ENCODE measurements around the gene MLLT10.
"Not testable (repeated sequence)": the region's sequence is repeated elsewhere in the genome, so short reads cannot be mapped to it uniquely, and the experiment has no call there.

The MLLT10 gene

DNA sequence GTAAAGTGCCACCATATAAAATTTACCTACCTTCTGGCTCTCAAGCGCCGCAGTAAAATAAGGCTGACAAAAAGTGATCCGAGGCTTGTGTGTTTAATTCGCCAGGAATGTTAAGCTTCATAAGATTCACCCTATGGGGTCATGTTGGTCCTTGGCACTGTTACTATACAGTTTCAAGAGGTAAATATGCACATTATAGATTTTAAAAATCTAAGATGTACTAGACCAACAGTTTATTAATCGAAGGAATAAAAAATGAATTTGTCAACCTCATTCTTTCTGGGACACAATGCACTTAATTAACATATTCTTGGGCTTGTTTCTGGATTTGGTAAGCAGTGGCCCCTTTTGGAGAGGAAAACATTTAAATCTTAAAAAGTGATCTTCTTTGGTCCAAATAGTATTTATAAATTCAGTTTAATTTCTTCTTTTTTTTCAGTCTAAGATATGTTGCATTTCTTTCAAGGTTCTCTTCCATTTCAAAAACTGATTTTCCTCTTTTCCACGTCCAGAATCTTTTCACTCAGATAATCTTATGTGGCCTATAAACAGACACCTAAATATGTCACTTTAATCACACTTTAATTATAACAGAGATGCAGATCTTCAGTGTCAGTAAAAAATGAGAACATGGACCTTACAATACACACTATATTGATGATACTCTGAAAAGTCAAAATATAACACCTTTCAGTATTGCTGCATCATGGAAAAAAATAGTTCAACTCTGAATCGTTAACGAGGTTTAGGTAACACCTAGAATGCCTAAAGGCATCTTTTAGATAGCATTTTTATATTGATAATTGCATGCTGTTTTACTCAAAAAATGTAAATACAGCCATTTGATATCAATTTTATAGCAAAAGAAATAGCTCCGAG is 4.8 kb upstream of the MLLT10 start:
- no peak for DNase-seq

- DNase-seq = no peak
These were observed 3.9 kb upstream of the MLLT10 start for GRCh38 chr10:21530168-21530567.

- no peak for DNase-seq
These were observed 3.4 kb upstream of the MLLT10 start for GRCh38 chr10:21530641-21531040.

DNA sequence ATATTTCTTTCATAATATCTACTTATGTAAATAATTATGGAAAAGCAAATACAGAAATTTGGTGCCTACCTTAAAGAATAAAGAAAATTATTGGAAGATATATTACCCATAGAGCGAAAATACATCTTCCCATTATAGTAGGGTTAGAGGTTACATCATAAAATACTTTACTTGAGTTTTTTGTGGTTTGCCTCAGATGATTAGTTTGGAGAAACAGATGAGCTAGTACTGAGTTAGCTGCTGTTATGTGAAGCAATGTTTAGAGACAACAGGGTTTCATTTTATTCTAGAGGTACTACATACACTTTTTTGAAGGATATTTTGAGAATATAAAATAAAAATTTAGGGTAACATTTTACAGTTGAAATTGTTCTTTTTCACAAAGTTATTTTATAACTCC is 2.9 kb upstream of the MLLT10 start:
- DNase-seq = no peak

- DNase-seq = no peak
These were observed 1.2 kb upstream of the MLLT10 start for GRCh38 chr10:21532694-21533466.

DNA sequence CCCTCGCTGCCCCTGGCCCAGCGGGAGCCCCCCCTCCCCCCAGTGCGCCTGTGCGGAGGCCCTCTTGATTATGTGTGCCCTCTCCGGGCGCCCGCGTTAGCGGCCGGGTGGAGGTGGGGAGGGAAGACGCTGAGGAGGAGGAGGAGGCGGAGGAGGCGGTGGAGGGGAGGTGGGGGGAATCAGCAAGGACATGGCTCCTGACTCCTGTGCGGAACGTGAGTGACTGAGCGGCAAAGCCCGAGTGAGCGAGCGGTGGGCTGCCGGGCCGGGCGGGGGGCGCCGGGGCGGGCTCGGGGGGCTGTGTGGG is 201 bp downstream of the MLLT10 start:
- no peak for DNase-seq

DNA sequence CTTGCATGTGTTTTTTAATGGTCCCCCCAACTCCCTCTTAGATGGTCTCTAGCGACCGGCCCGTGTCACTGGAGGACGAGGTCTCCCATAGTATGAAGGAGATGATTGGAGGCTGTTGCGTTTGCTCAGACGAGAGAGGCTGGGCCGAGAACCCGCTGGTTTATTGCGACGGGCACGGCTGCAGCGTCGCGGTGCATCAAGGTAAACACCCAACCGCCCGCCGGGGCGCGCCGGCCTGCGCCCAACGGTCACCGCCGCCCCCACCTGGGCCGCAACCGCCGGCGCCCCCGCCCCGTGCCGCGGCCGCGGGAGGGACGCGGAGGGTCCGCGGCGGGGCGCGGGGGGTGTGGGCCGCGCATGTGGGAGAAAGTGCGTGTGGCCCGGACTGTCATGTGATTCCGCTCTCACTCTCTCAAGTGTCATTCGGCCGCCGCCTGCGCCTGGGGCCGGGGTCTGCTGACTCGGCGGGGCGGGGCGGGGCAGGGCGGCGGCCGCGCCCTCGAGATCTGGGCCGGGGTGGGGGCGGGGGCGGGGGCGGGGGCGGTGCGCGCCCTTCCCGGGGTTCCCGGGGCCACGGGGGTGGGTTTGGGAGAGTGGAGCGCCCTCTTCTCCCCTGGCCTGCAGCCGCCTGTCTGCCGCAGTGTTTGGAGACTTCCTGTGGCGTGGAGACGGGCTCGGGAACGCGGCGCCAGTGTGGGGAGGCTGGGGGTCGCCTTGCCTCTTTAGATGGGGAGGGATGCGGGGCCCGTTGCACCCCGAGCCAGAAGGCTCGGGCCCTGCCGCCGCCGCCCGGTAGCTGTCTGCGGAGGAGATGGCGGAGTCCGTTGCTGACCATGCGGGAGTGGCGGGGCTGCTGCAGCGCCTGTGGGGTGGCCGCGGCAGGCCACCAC is 817 bp downstream of the MLLT10 start:
- peak; percentile 41 to 44 for DNase-seq

- DNase-seq = no peak
These were observed 1.5 kb downstream of the MLLT10 start for GRCh38 chr10:21535494-21535965.

- DNase-seq = not testable (repeated sequence)
These were observed 1.9 kb downstream of the MLLT10 start for GRCh38 chr10:21535976-21536375.

DNA sequence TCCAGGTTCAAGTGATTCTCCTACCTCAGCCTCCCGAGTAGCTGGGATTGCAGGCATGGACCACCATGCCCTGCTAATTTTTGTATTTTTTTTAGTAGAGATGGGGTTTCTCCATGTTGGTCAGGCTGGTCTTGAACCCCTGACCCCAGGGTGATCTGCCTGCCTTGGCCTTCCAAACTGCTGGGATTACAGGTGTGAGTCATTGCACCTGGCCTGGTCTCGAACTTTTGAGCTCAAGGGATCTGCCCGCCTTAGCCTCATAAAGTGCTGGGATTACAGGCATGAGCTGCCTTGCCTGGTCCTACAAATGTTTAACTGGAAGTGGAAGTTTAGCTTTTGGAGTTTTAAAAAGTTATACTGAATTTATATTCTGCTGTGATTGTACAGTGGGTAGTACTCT is 2.8 kb downstream of the MLLT10 start:
- DNase-seq = no peak

DNA sequence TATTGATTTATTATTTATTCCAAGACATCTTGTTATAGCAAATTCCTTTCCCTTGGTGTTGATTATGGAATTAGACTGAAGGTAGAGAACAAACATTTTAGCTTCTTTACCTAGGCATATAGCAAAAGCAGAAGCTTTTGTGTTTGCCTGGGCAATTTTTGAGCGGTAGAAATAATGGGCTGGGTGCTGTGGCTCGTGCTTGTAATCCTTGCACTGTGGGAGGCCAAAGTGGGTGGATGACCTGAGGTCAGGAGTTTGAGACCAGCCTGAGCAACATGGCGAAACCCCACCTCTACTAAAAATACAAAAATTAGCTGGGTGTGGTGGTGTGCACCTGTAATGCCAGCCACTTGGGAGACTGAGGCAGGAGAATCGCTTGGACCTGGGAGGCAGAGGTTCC is 6.7 kb downstream of the MLLT10 start:
- not testable (repeated sequence) for DNase-seq

- no peak for DNase-seq
These were observed 13.2 kb downstream of the MLLT10 start for GRCh38 chr10:21547246-21547645.

DNA sequence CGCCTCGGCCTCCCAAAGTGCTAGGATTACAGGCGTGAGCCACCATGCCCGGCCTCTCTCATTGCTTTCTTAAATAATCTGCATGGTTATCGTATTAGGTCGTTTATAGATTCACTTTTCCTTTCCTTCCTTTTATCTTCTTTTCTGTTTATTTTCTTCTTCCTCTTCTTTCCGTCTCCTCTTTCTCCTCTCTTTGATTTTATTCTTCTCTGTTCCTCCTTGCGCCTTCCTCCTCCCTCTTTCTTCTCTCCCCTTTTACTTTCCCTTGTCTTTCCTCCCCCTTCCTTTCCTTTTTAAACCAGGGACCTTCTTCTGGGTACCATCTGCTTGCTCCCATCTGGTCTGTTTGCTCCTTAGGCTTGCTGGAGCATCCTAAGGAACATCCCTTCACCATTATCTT is 18.6 kb downstream of the MLLT10 start:
- no peak for DNase-seq

DNA sequence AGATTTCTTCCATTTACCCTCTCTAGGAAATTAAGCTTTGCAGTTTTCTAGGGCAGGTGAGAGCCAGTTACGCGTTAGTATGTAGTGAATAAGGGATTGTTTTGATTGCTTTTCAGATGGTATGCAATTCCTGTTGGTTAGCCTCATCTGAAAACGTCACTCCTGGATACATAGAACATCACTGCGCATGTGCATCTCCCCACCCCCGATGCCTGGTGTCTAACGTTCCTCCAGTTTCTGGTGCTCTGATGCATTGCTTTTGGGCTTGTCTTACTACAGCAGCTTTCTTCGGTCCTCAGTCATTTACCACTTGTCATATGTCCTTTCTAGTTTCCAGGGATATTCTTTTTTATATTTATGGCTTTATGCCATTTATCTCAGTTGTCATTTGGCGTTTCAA is 22.5 kb downstream of the MLLT10 start:
- no peak for DNase-seq

- not testable (repeated sequence) for DNase-seq
These were observed 25.0 kb downstream of the MLLT10 start for GRCh38 chr10:21558984-21559383.

DNA sequence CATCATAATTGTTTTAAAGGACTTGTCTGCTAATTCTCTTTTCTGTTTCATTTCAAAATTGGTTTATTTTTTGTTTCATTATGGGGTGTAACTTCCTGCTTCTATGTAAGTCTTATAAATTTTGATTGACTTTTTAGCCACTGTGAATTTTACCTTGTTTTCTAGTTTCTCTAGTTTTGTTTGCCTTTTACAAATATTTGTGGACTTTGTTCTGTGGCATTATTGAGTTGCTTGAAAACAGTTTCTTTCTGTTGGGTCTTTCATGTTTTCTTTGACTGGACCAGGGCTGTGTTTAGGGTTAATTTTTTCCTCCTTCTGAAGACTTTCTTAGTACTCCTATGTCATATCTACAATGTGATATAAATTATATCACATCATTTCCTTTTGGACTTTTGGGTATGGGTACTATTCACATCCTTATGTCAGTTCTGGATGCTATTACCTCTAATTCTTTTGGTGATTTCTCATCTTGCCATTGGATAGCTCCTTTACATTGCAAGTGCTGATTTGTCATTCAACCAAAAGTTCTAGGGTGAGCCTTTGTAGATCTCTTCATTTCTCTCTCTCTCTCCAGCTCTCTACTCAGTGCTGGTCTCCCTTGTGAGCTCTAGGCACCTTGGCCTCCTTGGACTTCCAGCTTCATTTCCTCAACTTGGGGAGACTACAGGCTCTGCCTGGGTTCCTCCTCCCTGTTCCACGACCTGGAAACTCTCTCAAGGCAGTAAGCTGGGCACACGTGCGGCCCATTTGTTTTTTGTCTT is 36.9 kb downstream of the MLLT10 start:
- DNase-seq = no peak

DNA sequence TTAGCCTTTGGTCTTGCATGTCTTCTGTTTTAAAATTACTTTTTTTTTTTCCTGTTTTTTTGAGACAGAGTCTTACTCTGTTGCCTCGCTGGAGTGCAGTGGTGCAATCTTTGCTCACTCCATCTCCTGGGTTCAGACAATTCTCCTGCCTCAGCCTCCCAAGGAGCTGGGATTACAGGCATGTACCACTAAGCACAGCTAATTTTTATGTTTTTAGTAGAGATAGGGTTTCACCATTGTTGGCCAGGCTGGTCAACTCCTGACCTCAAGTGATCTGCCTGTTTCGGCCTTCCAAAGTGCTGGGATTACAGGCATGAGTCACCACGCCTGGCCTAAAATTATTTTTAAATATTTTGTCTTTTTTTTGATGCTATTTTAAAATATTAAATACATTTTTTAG is 38.5 kb downstream of the MLLT10 start:
- no peak for DNase-seq

GRCh38 chr10:21574514-21574913 is 40.5 kb downstream of the MLLT10 start:
- DNase-seq = not testable (repeated sequence)

GRCh38 chr10:21579291-21579690 is 45.3 kb downstream of the MLLT10 start:
- no peak for DNase-seq

- not testable (repeated sequence) for DNase-seq
These were observed 47.4 kb downstream of the MLLT10 start for GRCh38 chr10:21581421-21581834.

- no peak for DNase-seq
These were observed 51.0 kb downstream of the MLLT10 start for GRCh38 chr10:21584834-21585530.

DNA sequence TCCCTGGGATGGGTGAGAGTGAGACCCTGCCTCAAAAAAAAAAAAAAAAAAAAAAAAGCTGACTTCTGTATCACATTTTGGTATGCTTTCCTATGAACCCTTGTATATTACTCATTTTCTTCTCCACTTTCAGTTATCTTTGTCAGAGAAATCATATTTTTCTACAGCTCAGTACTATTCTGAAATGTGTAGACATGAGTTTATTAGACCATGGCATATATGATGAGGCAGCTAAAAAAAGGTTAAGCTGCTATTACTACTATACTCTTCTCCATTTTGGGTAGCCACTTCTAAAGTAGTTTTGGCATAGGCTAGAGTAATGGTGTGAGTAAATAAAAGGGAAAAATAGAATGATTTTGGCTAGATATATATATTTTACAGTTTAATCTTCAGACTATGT is 53.4 kb downstream of the MLLT10 start:
- DNase-seq = no peak
